Measurements from ENCODE around the gene NUTM1.

NUTM1 gene

DNA sequence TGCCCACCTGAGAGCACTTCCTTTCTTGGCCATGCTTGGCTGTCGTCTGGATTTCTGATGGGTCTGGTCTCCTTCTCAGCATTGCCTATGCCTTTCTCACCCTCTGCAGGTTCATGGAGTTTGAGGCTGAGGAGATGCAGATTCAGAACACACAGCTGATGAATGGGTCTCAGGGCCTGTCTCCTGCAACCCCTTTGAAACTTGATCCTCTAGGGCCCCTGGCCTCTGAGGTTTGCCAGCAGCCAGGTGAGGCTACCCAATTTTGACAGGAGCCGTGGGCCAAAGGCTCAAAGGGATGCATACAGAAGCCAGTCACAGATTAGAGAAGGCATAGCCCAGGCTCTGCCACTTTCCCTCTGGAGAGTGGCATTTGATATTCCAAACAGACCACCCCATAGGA lies 10.5 kb downstream of the NUTM1 start:
- POLR2A ChIA-PET = no interaction called here
- Histone ChIP-seq H3K27ac (ENCODE audit: extremely low read depth, low read depth, low read length) (no peak overlapping the region), H3K4me1 (ENCODE audit: control insufficient read depth, insufficient read depth, low read length) (no peaks in the 10 kb centered on the region), H3K4me3 (ENCODE audit: low read depth, low read length) (no peak overlapping the region), H3K9me3 (ENCODE audit: control insufficient read depth, insufficient read depth, low read depth, low read length) (no peaks in the 10 kb centered on the region), H3K36me3 (ENCODE audit: control insufficient read depth in 2 of 2, insufficient read depth in 1 of 2, low read length in 2 of 2) (peaks cover 0 to 3% of the 10 kb centered on the region in 2 experiments; a peak in 1 of 3 replicates)
- CTCF ChIA-PET = no interaction called here
- TF ChIP-seq ZNF560 (tag by site-specific recombination; IDR thresholded peaks at IDR 0.05; ENCODE audit: borderline replicate concordance) (no peak), ZSCAN23 (tag by site-specific recombination; IDR thresholded peaks at IDR 0.05) (no peak), HIC1 (tag by site-specific recombination; IDR thresholded peaks at IDR 0.05) (no peak), SCRT1 (tag by site-specific recombination; IDR thresholded peaks at IDR 0.05; ENCODE audit: borderline replicate concordance) (no peak), SETDB1 (IDR thresholded peaks at IDR 0.05; ENCODE audit: insufficient read length, low read length) (no peak), ZNF426 (tag by site-specific recombination; IDR thresholded peaks at IDR 0.05) (no peak), ZNF354C (tag by site-specific recombination; IDR thresholded peaks at IDR 0.05; ENCODE audit: borderline replicate concordance, low read depth) (no peak), ZNF548 (tag by site-specific recombination; IDR thresholded peaks at IDR 0.05) (no peak), ZNF558 (tag by site-specific recombination; IDR thresholded peaks at IDR 0.05) (no peak), ZNF596 (tag by site-specific recombination; IDR thresholded peaks at IDR 0.05) (no peak), ZBTB17 (tag by site-specific recombination; IDR thresholded peaks at IDR 0.05) (no peak), KLF7 (tag by site-specific recombination; IDR thresholded peaks at IDR 0.05; ENCODE audit: borderline replicate concordance) (no peak), ZNF362 (tag by site-specific recombination; IDR thresholded peaks at IDR 0.05) (no peak), ZNF670 (tag by site-specific recombination; IDR thresholded peaks at IDR 0.05; ENCODE audit: low read depth) (no peak)
- TF ChIP-seq, protein P1, sequence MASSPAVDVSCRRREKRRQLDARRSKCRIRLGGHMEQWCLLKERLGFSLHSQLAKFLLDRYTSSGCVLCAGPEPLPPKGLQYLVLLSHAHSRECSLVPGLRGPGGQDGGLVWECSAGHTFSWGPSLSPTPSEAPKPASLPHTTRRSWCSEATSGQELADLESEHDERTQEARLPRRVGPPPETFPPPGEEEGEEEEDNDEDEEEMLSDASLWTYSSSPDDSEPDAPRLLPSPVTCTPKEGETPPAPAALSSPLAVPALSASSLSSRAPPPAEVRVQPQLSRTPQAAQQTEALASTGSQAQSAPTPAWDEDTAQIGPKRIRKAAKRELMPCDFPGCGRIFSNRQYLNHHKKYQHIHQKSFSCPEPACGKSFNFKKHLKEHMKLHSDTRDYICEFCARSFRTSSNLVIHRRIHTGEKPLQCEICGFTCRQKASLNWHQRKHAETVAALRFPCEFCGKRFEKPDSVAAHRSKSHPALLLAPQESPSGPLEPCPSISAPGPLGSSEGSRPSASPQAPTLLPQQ (tag by site-specific recombination; IDR thresholded peaks at IDR 0.05) = no peak
- TF ChIP-seq, protein P2, sequence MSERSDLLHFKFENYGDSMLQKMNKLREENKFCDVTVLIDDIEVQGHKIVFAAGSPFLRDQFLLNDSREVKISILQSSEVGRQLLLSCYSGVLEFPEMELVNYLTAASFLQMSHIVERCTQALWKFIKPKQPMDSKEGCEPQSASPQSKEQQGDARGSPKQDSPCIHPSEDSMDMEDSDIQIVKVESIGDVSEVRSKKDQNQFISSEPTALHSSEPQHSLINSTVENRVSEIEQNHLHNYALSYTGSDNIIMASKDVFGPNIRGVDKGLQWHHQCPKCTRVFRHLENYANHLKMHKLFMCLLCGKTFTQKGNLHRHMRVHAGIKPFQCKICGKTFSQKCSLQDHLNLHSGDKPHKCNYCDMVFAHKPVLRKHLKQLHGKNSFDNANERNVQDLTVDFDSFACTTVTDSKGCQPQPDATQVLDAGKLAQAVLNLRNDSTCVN (tag by site-specific recombination; optimal IDR thresholded peaks at IDR 0.05) = no peak

GRCh38 chr15:34354286-34354685 lies 11.2 kb downstream of the NUTM1 start:
- no peak for TF ChIP-seq ZNF707 (tag by site-specific recombination; IDR thresholded peaks at IDR 0.05)
- no peak for TF ChIP-seq ZNF555 (tag by site-specific recombination; conservative IDR thresholded peaks at IDR 0.05)
- TF ChIP-seq ZNF561 (tag by site-specific recombination; IDR thresholded peaks at IDR 0.05; ENCODE audit: borderline replicate concordance) = no peak
- no peak for TF ChIP-seq ZNF169 (tag by site-specific recombination; IDR thresholded peaks at IDR 0.05)
- ChIA-PET POLR2A (no interaction called here), CTCF (interaction anchor here (0.6 kb wide), 1 partner anchor 30 kb away, joined by 4 read pairs; no protein-coding TSS in a partner anchor)
- Histone ChIP-seq H3K36me3 (ENCODE audit: control insufficient read depth in 2 of 2, insufficient read depth in 1 of 2, low read length in 2 of 2) (peaks cover 0 to 8% of the 10 kb centered on the region in 2 experiments; a peak in 1 of 3 replicates), H3K4me3 (ENCODE audit: low read depth, low read length) (no peak overlapping the region), H3K9me3 (ENCODE audit: control insufficient read depth, insufficient read depth, low read depth, low read length) (no peaks in the 10 kb centered on the region), H3K4me1 (ENCODE audit: control insufficient read depth, insufficient read depth, low read length) (no peaks in the 10 kb centered on the region), H3K27ac (ENCODE audit: extremely low read depth, low read depth, low read length) (no peak overlapping the region)
